PC-9 (cell line): Measurements from ENCODE around the gene ATRN. TPM values are rescaled to one million over a fixed set of nuclear protein-coding genes. Genes with fewer than 3 reads are reported as not detected.

Experiments
- BruUV-seq: library from RNA; stranded (reverse); fragments of 400-500 nt; replicated peaks from 2 replicates; lab custom pipeline; 2021; lab: Mats Ljungman, UMichigan
- CTCF ChIA-PET: fragments of 300-600 bp; sonication (Branson Sonifier 250); formaldehyde crosslinking; loops from one replicate; lab custom pipeline; 2022; ENCODE audit warnings: antibody characterized with exemption; lab: Charles Lee
- POLR2A ChIA-PET: fragments of 300-600 bp; sonication (Branson Sonifier 250); formaldehyde crosslinking; loops from one replicate; lab custom pipeline; 2022; ENCODE audit warnings: antibody characterized with exemption; ENCODE audit not compliant: unreplicated experiment; lab: Charles Lee
- DNase-seq, 2 experiments: peaks; one replicate each; pipeline versions ENCODE4 v3.0.0 to v3.0.0-alpha.2; 2015 to 2022; ENCODE audit warnings: mixed read lengths in 1 of 2
- H2AFZ ChIP-seq: fragments of 200-600 bp; sonication (generic); 2 replicates; pipeline ENCODE4 v1.8.1; 2017; ENCODE audit warnings: antibody characterized with exemption
- H3F3A ChIP-seq: fragments of 200-600 bp; sonication (generic); 2 replicates; pipeline ENCODE4 v1.8.1; 2017; ENCODE audit warnings: antibody characterized with exemption, mild to moderate bottlenecking, low read depth; ENCODE audit not compliant: insufficient read depth
- H3K27ac ChIP-seq: fragments of 200-600 bp; sonication (generic); 2 replicates; pipeline ENCODE4 v1.6.1; 2016; ENCODE audit warnings: mixed run types
- H3K27me3 ChIP-seq: fragments of 200-600 bp; sonication (generic); 2 replicates; pipeline ENCODE4 v1.6.1; 2016; ENCODE audit warnings: low read depth, mixed run types; ENCODE audit not compliant: insufficient read depth
- H3K36me3 ChIP-seq: fragments of 200-600 bp; sonication (generic); 2 replicates; pipeline ENCODE4 v1.6.1; 2016; ENCODE audit warnings: low read depth, mixed run types
- H3K4me1 ChIP-seq: fragments of 200-600 bp; sonication (generic); replicated peaks from 2 replicates; pipeline ENCODE4 v1.6.1; 2016; ENCODE audit warnings: mixed run types; ENCODE audit not compliant: insufficient read depth
- H3K4me2 ChIP-seq: fragments of 200-600 bp; sonication (generic); 2 replicates; pipeline ENCODE4 v1.6.1; 2017; ENCODE audit warnings: mixed run types
- H3K4me3 ChIP-seq: fragments of 200-600 bp; sonication (generic); 2 replicates; pipeline ENCODE4 v1.6.1; 2016; ENCODE audit warnings: mixed run types
- H3K79me2 ChIP-seq: fragments of 200-600 bp; sonication (generic); 2 replicates; pipeline ENCODE4 v1.6.1; 2017; ENCODE audit warnings: low read depth, mixed run types
- H3K9me2 ChIP-seq: fragments of 200-600 bp; sonication (generic); 2 replicates; pipeline ENCODE4 v1.8.1; 2017; ENCODE audit warnings: mild to moderate bottlenecking; ENCODE audit not compliant: insufficient read depth
- H3K9me3 ChIP-seq: fragments of 200-600 bp; sonication (generic); 2 replicates; pipeline ENCODE4 v1.8.1; 2016; ENCODE audit warnings: low read depth; ENCODE audit not compliant: insufficient read depth
- H4K20me1 ChIP-seq: fragments of 200-600 bp; sonication (generic); 2 replicates; pipeline ENCODE4 v1.8.1; 2017; ENCODE audit not compliant: insufficient read depth
- CTCF ChIP-seq: fragments of 200-600 bp; sonication (generic); conservative IDR thresholded peaks from 2 replicates; pipeline ENCODE4 v1.6.1; 2017; ENCODE audit warnings: mixed run types, antibody characterized with exemption, mild to moderate bottlenecking, moderate library complexity
- EZH2 ChIP-seq: fragments of 200-600 bp; sonication (generic); IDR thresholded peaks from 2 replicates; pipeline ENCODE4 v1.8.0; 2017; ENCODE audit warnings: antibody characterized with exemption, low read depth
- intact Hi-C: fragments of 100-400 bp; cut with micrococcal nuclease; formaldehyde crosslinking; loops from one replicate; pipeline ENCODE4 v1.10.0; 2022; ENCODE audit not compliant: unreplicated experiment
- total RNA-seq: library from RNA; stranded (reverse); gene quantifications from 2 replicates; pipeline ENCODE4 v1.2.3, GENCODE V29; 2021

The ATRN gene
- total RNA-seq, 1 experiment from 2014 or later, result 34.9 TPM

GRCh38 chr20:3696745-3697587 is 226.1 kb downstream of the ATRN start:
- TF ChIP-seq CTCF, result no peak
- TF ChIP-seq EZH2, result no peak
- H2AFZ ChIP-seq, result no peak overlapping the region
- no peak overlapping the region for H3K4me2 ChIP-seq
- no peaks in the 10 kb centered on the region for H3K79me2 ChIP-seq
- no peak for DNase-seq
- H3K9me2 ChIP-seq, result no peaks in the 10 kb centered on the region
- no peaks in the 10 kb centered on the region for H3K4me1 ChIP-seq
- CTCF ChIA-PET, result interaction anchor here (0.6 to 1.0 kb wide), 2 partner anchors 14 to 30 kb away, joined by 4 to 6 read pairs; no protein-coding TSS in a partner anchor
- peaks cover 4% of the 10 kb centered on the region; the same call in 1 of the 2 replicates for H3K9me3 ChIP-seq
- POLR2A ChIA-PET, result no interaction called here
- intact Hi-C loops, result no loop called here
- H3K4me3 ChIP-seq, result no peak overlapping the region
- H4K20me1 ChIP-seq, result no peaks in the 10 kb centered on the region
- no peaks in the 10 kb centered on the region for H3K36me3 ChIP-seq
- no peak overlapping the region for H3K27ac ChIP-seq
- H3F3A ChIP-seq, result no peaks in the 10 kb centered on the region
- BruUV-seq, result no TSS peak
- peaks cover 21% of the 10 kb centered on the region; the same call in 1 of the 2 replicates for H3K27me3 ChIP-seq

GRCh38 chr20:3697588-3698305 is 226.9 kb downstream of the ATRN start:
- POLR2A ChIA-PET, result interaction anchor here (0.6 kb wide), 1 partner anchor 232 kb away, joined by 3 read pairs; no protein-coding TSS in a partner anchor
- no peak overlapping the region for H2AFZ ChIP-seq
- no peak overlapping the region for H3K4me2 ChIP-seq
- H3K27me3 ChIP-seq, result peaks cover 18% of the 10 kb centered on the region; the same call in 1 of the 2 replicates
- TF ChIP-seq CTCF (no peak), EZH2 (no peak)
- peaks cover 4% of the 10 kb centered on the region; the same call in 1 of the 2 replicates for H3K9me3 ChIP-seq
- no peaks in the 10 kb centered on the region for H3K4me1 ChIP-seq
- DNase-seq, result no peak
- BruUV-seq, result no TSS peak
- no peaks in the 10 kb centered on the region for H3F3A ChIP-seq
- intact Hi-C loops, result no loop called here
- no peak overlapping the region for H3K27ac ChIP-seq
- no peaks in the 10 kb centered on the region for H3K36me3 ChIP-seq
- H4K20me1 ChIP-seq, result no peaks in the 10 kb centered on the region
- H3K79me2 ChIP-seq, result no peaks in the 10 kb centered on the region
- H3K9me2 ChIP-seq, result no peaks in the 10 kb centered on the region
- CTCF ChIA-PET, result interaction anchor here (0.6 to 1.0 kb wide), 2 partner anchors 13 to 29 kb away, joined by 4 to 6 read pairs; no protein-coding TSS in a partner anchor
- no peak overlapping the region for H3K4me3 ChIP-seq

GRCh38 chr20:3698591-3699001 is 227.8 kb downstream of the ATRN start:
- Histone ChIP-seq H3K9me2 (no peaks in the 10 kb centered on the region), H3K4me2 (no peak overlapping the region), H3K27me3 (peaks cover 18% of the 10 kb centered on the region; the same call in 1 of the 2 replicates), H3F3A (no peaks in the 10 kb centered on the region), H3K36me3 (no peaks in the 10 kb centered on the region), H3K27ac (no peak overlapping the region), H3K4me1 (no peaks in the 10 kb centered on the region), H3K79me2 (no peaks in the 10 kb centered on the region), H3K9me3 (peaks cover 4% of the 10 kb centered on the region; the same call in 1 of the 2 replicates), H2AFZ (no peak overlapping the region), H3K4me3 (no peak overlapping the region), H4K20me1 (no peaks in the 10 kb centered on the region)
- POLR2A ChIA-PET, result no interaction called here
- BruUV-seq, result no TSS peak
- intact Hi-C loops, result no loop called here
- DNase-seq, result no peak
- no peak for TF ChIP-seq EZH2
- TF ChIP-seq CTCF, result no peak
- CTCF ChIA-PET, result no interaction called here
